OCI-LY1 (cell line): ENCODE data around the gene PPP1R12B.
"Not testable (repeated sequence)": the region's sequence is repeated elsewhere in the genome, so short reads cannot be mapped to it uniquely, and the experiment has no call there.

Experiments
- H2AFZ ChIP-seq: fragments of 200-600 bp; sonication (generic), shearing (Covaris generic); 2 replicates; pipeline ENCODE4 v1.6.0; 2014; ENCODE audit warnings: antibody characterized with exemption, mild to moderate bottlenecking, low read length
- H3F3A ChIP-seq: fragments of 200-600 bp; sonication (generic), shearing (Covaris generic); 2 replicates; pipeline ENCODE4 v1.6.0; 2014; ENCODE audit warnings: mild to moderate bottlenecking, antibody characterized with exemption, low read length, moderate library complexity; ENCODE audit not compliant: insufficient read depth
- H3K27ac ChIP-seq: fragments of 200-600 bp; sonication (generic); 2 replicates; pipeline ENCODE4 v1.5.1; 2014; ENCODE audit warnings: low read length, mixed run types, mild to moderate bottlenecking, low read depth; ENCODE audit not compliant: poor library complexity, severe bottlenecking
- H3K27me3 ChIP-seq: fragments of 200-600 bp; sonication (generic); 2 replicates; pipeline ENCODE4 v1.6.0; 2014; ENCODE audit warnings: antibody characterized with exemption, mild to moderate bottlenecking, low read length, moderate library complexity; ENCODE audit not compliant: insufficient read depth
- H3K36me3 ChIP-seq: fragments of 200-600 bp; sonication (generic); 2 replicates; pipeline ENCODE4 v1.6.1; 2014; ENCODE audit warnings: mild to moderate bottlenecking, antibody characterized with exemption, low read length, moderate library complexity, mixed read lengths; ENCODE audit not compliant: insufficient read depth
- H3K4me1 ChIP-seq: fragments of 200-600 bp; sonication (generic); 2 replicates; pipeline ENCODE4 v1.5.1; 2014; ENCODE audit warnings: mild to moderate bottlenecking, low read length, moderate library complexity; ENCODE audit not compliant: insufficient read depth, severe bottlenecking
- H3K4me2 ChIP-seq: fragments of 200-600 bp; sonication (generic), shearing (Covaris generic); 2 replicates; pipeline ENCODE4 v1.6.1; 2014; ENCODE audit warnings: low read length
- H3K4me3 ChIP-seq: fragments of 200-600 bp; sonication (generic); 2 replicates; pipeline ENCODE4 v1.5.1; 2014; ENCODE audit warnings: low read length, low read depth, mild to moderate bottlenecking, mixed read lengths; ENCODE audit not compliant: poor library complexity, severe bottlenecking
- H3K79me2 ChIP-seq: fragments of 200-600 bp; shearing (Covaris generic); 2 replicates; pipeline ENCODE4 v1.6.1; 2016; ENCODE audit warnings: mixed run types, low read length, mixed read lengths; ENCODE audit not compliant: insufficient read depth
- H3K9ac ChIP-seq: fragments of 200-600 bp; sonication (generic), shearing (Covaris generic); 2 replicates; pipeline ENCODE4 v1.6.1; 2014; ENCODE audit warnings: mild to moderate bottlenecking, low read length, mixed read lengths
- H3K9me2 ChIP-seq: fragments of 200-600 bp; sonication (generic), shearing (Covaris generic); 2 replicates; pipeline ENCODE4 v1.6.1; 2014; ENCODE audit warnings: low read depth, mild to moderate bottlenecking, low read length, mixed read lengths
- H3K9me3 ChIP-seq: fragments of 200-600 bp; shearing (Covaris generic); 2 replicates; pipeline ENCODE4 v1.6.1; 2014; ENCODE audit warnings: low read length, mixed read lengths
- H4K20me1 ChIP-seq: fragments of 200-600 bp; sonication (generic), shearing (Covaris generic); 2 replicates; pipeline ENCODE4 v1.6.0; 2016; ENCODE audit warnings: mild to moderate bottlenecking, low read length; ENCODE audit not compliant: insufficient read depth
- CTCF ChIP-seq: fragments of 200-600 bp; sonication (generic), shearing (Covaris generic); IDR thresholded peaks from 2 replicates; pipeline ENCODE4 v1.5.1; 2017; ENCODE audit warnings: mild to moderate bottlenecking, antibody characterized with exemption, low read length, moderate library complexity, mixed read lengths
- EZH2 ChIP-seq: fragments of 200-600 bp; sonication (generic), shearing (Covaris generic); IDR thresholded peaks from 2 replicates; pipeline ENCODE4 v1.8.0; 2017; ENCODE audit warnings: borderline replicate concordance, mixed run types, mild to moderate bottlenecking, antibody characterized with exemption, low read length, moderate library complexity, mixed read lengths

Gene PPP1R12B

GRCh38 chr1:202600432-202601041 is 252.0 kb downstream of the PPP1R12B start:
- Histone ChIP-seq H4K20me1 (no peaks in the 10 kb centered on the region), H3K9me2 (no peaks in the 10 kb centered on the region)

GRCh38 chr1:202603435-202603834 is 254.9 kb downstream of the PPP1R12B start:
- Histone ChIP-seq H3K9me3 (no peaks in the 10 kb centered on the region), H3K4me1 (no peaks in the 10 kb centered on the region), H3K27me3 (0 out of 2 replicates have a peak, but pooled peaks cover 5% of the 10 kb centered on the region), H3F3A (no peaks in the 10 kb centered on the region), H4K20me1 (no peaks in the 10 kb centered on the region), H2AFZ (no peak overlapping the region), H3K4me3 (no peak overlapping the region), H3K9ac (no peak overlapping the region), H3K9me2 (no peaks in the 10 kb centered on the region), H3K4me2 (no peak overlapping the region), H3K27ac (no peak overlapping the region), H3K79me2 (no peaks in the 10 kb centered on the region), H3K36me3 (no peaks in the 10 kb centered on the region)
- TF ChIP-seq CTCF: no peak
- no peak for TF ChIP-seq EZH2

More at GRCh38 chr1:202600432-202601041, 252.0 kb downstream of the PPP1R12B start:
- Histone ChIP-seq H3F3A (no peaks in the 10 kb centered on the region), H3K27ac (no peak overlapping the region), H3K4me2 (no peak overlapping the region), H3K9me3 (no peaks in the 10 kb centered on the region), H2AFZ (no peak overlapping the region), H3K27me3 (0 out of 2 replicates have a peak, but pooled peaks cover 5% of the 10 kb centered on the region), H3K9ac (no peak overlapping the region), H3K79me2 (no peaks in the 10 kb centered on the region), H3K4me1 (no peaks in the 10 kb centered on the region), H3K36me3 (no peaks in the 10 kb centered on the region), H3K4me3 (no peak overlapping the region)
- TF ChIP-seq CTCF (peak; percentile 4; the same call in 1 of the 2 replicates), EZH2 (no peak)

GRCh38 chr1:202605515-202605914 is 257.0 kb downstream of the PPP1R12B start:
- Histone ChIP-seq H3K9ac (no peak overlapping the region), H3K36me3 (no peaks in the 10 kb centered on the region), H3K9me3 (no peaks in the 10 kb centered on the region), H3K9me2 (no peaks in the 10 kb centered on the region), H3K4me3 (no peak overlapping the region), H3K79me2 (no peaks in the 10 kb centered on the region), H2AFZ (no peak overlapping the region), H4K20me1 (no peaks in the 10 kb centered on the region), H3K27ac (no peak overlapping the region), H3K4me1 (no peaks in the 10 kb centered on the region), H3F3A (no peaks in the 10 kb centered on the region), H3K27me3 (no peaks in the 10 kb centered on the region), H3K4me2 (no peak overlapping the region)
- TF ChIP-seq EZH2 (no peak), CTCF (no peak)

GRCh38 chr1:202612036-202612435 is 263.5 kb downstream of the PPP1R12B start:
- not testable (repeated sequence) for H2AFZ ChIP-seq, H3K9ac ChIP-seq, H3K9me2 ChIP-seq, H3K27me3 ChIP-seq, H3K9me3 ChIP-seq, H3F3A ChIP-seq, H3K4me2 ChIP-seq, H3K79me2 ChIP-seq, H3K4me3 ChIP-seq, H4K20me1 ChIP-seq, H3K36me3 ChIP-seq, H3K27ac ChIP-seq
- peaks cover 10% of the 10 kb centered on the region for H3K4me1 ChIP-seq
